H1 (cell line): ENCODE measurements around the gene NPAS4. TPM values are rescaled to one million over a fixed set of nuclear protein-coding genes. Genes with fewer than 3 reads are reported as not detected.
A peak's percentile ranks its signal among the peaks of the same experiment; 100 is the strongest.

ENCODE experiments used
- BACH1 ChIP-seq: IDR thresholded peaks from 2 replicates; pipeline ENCODE4 v1.6.1; 2012; ENCODE audit warnings: low read length, improper control_type of control experiment
- CREB1 ChIP-seq: IDR thresholded peaks from 2 replicates; pipeline ENCODE4 v1.6.1; 2012; ENCODE audit warnings: inconsistent platforms
- E2F6 ChIP-seq: IDR thresholded peaks from 2 replicates; pipeline ENCODE4 v1.6.1; 2012; ENCODE audit warnings: inconsistent platforms
- EP300 ChIP-seq, 2 experiments: IDR thresholded peaks; 1 replicate in 1 of 2; 2 replicates in 1 of 2; pipeline ENCODE4 v1.6.1; 2011 to 2012; ENCODE audit warnings: low read depth in 2 of 2, low read length in 2 of 2, mild to moderate bottlenecking in 2 of 2, borderline replicate concordance in 1 of 2, inconsistent platforms in 1 of 2, moderate library complexity in 1 of 2
- EZH2 ChIP-seq: fragments of 200-600 bp; sonication (generic); IDR thresholded peaks from 2 replicates; pipeline ENCODE4 v1.7.1; 2012; ENCODE audit warnings: low read depth, mild to moderate bottlenecking, moderate library complexity, low read length, inconsistent platforms; ENCODE audit not compliant: severe bottlenecking
- GTF2F1 ChIP-seq: IDR thresholded peaks from 2 replicates; pipeline ENCODE4 v1.6.1; 2012; ENCODE audit warnings: low read depth, low read length, improper control_type of control experiment, borderline replicate concordance
- HDAC2 ChIP-seq, 2 experiments: fragments of 300-600 bp in 1 of 2; sonication (generic) in 1 of 2; IDR thresholded peaks; 2 replicates each; pipeline ENCODE4 v1.6.1; 2011 to 2012; ENCODE audit warnings: low read depth in 2 of 2, low read length in 2 of 2, mild to moderate bottlenecking in 2 of 2, moderate library complexity in 2 of 2, borderline replicate concordance in 1 of 2, inconsistent platforms in 1 of 2
- MAFK ChIP-seq: IDR thresholded peaks from 2 replicates; pipeline ENCODE4 v1.6.1; 2012; ENCODE audit warnings: low read depth, mild to moderate bottlenecking, improper control_type of control experiment, low read length
- MAX ChIP-seq: IDR thresholded peaks from 2 replicates; pipeline ENCODE4 v1.6.1; 2012; ENCODE audit warnings: inconsistent platforms
- NANOG ChIP-seq: IDR thresholded peaks from 2 replicates; pipeline ENCODE4 v1.6.1; 2011; ENCODE audit warnings: low read length, low read depth, mild to moderate bottlenecking, inconsistent platforms; ENCODE audit not compliant: insufficient read depth, poor library complexity, severe bottlenecking
- POLR2AphosphoS5 ChIP-seq: IDR thresholded peaks from 2 replicates; pipeline ENCODE4 v1.6.1; 2011; ENCODE audit warnings: low read depth, low read length
- RBBP5 ChIP-seq: IDR thresholded peaks from 2 replicates; pipeline ENCODE4 v1.7.1; 2012; ENCODE audit warnings: low read depth, mild to moderate bottlenecking, inconsistent platforms, low read length, moderate library complexity, borderline replicate concordance
- RXRA ChIP-seq: IDR thresholded peaks from 2 replicates; pipeline ENCODE4 v1.6.1; 2011; ENCODE audit warnings: low read depth, mild to moderate bottlenecking, low read length, moderate library complexity; ENCODE audit not compliant: insufficient read depth
- SAP30 ChIP-seq: fragments of 300-600 bp; sonication (generic); IDR thresholded peaks from 2 replicates; pipeline ENCODE4 v1.7.1; 2012; ENCODE audit warnings: low read length, moderate library complexity, mild to moderate bottlenecking, inconsistent platforms; ENCODE audit not compliant: insufficient read depth, insufficient replicate concordance
- TAF7 ChIP-seq: optimal IDR thresholded peaks from 2 replicates; pipeline ENCODE3; 2011; ENCODE audit warnings: low read depth, mild to moderate bottlenecking, inconsistent platforms, low read length, moderate library complexity, borderline replicate concordance
- YY1 ChIP-seq: IDR thresholded peaks from 2 replicates; pipeline ENCODE4 v1.6.1; 2011; ENCODE audit warnings: low read depth, mild to moderate bottlenecking, low read length
- polyA plus RNA-seq, 7 experiments: library from polyadenylated mRNA; depleted of rRNA in 3 of 7; stranded (reverse) in 5 of 7; unstranded in 2 of 7; fragments of >200 nt in 5 of 7; fragments of 200-250 nt in 2 of 7; gene quantifications; 1 replicate in 5 of 7; 2 replicates in 1 of 7; 4 replicates in 1 of 7; pipeline versions ENCODE4 v1.2.1 to v1.2.3, GENCODE V29; 2011 to 2013; ENCODE audit warnings: missing spikeins in 2 of 7, mixed read lengths in 2 of 7
- total RNA-seq: library from RNA; stranded (reverse); fragmentation: NEBNext Ultra II Directional; extraction: Animal tissue kit (Norgen Biotek cat#: 25700); gene quantifications from 2 replicates; pipeline ENCODE4 v1.2.1, GENCODE V29; 2021

Gene NPAS4
- total and polyA plus RNA-seq, 2 of the 8 experiments (the other 6 are each of a cell fraction or from before 2014, with no cell fraction given) = 0.73 to 0.99 TPM

GRCh38 chr11:66408488-66409214 is 12.2 kb upstream of the NPAS4 start (continued):
- TF ChIP-seq NANOG (peak; percentile 10), MAFK (no peak), POLR2AphosphoS5 (0 out of 2 replicates have a peak, but pooled peaks have one; percentile 39), GTF2F1 (no peak), YY1 (no peak; the same call in 1 of the 2 replicates), EP300 (IDR thresholded peaks at IDR 0.05; ENCODE audit: borderline replicate concordance in 1 of 2, low read depth in 2 of 2, low read length in 2 of 2) (no peak; a peak in 1 of 3 replicates), CREB1 (peak; percentile 83), RXRA (no peak), HDAC2 (IDR thresholded peaks at IDR 0.05; ENCODE audit: borderline replicate concordance in 1 of 2, low read depth in 2 of 2, low read length in 2 of 2) (peak in 1 of 2 experiments; percentile 83; a peak in 2 of 4 replicates), E2F6 (peak; percentile 43; the same call in 1 of the 2 replicates), TAF7 (peak; percentile 59), SAP30 (no peak), MAX (peak; percentile 81), EZH2 (no peak), RBBP5 (no peak), BACH1 (no peak; the same call in 1 of the 2 replicates)
